Endodermal cell (in vitro differentiated cells): ENCODE results near the gene H2AZ2. TPM values are rescaled to one million over a fixed set of nuclear protein-coding genes. Genes with fewer than 3 reads are reported as not detected.

Experiments
- DNase-seq: peaks from one replicate; pipeline ENCODE4 v3.0.0-alpha.2; 2017
- H3K27ac ChIP-seq: 2 replicates; pipeline ENCODE4 v1.5.1; 2013; ENCODE audit warnings: mild to moderate bottlenecking, low read depth, low read length, moderate library complexity
- H3K27me3 ChIP-seq: 2 replicates; pipeline ENCODE4 v1.6.1; 2013; ENCODE audit warnings: mild to moderate bottlenecking, low read length, moderate library complexity; ENCODE audit not compliant: insufficient read depth, control insufficient read depth, poor library complexity, severe bottlenecking
- H3K36me3 ChIP-seq: 2 replicates; pipeline ENCODE4 v1.7.0; 2013; ENCODE audit warnings: mild to moderate bottlenecking, low read length, moderate library complexity; ENCODE audit not compliant: control insufficient read depth, insufficient read depth
- H3K4me1 ChIP-seq: one replicate; pipeline ENCODE4 v1.7.0; 2013; ENCODE audit warnings: low read length; ENCODE audit not compliant: control insufficient read depth, insufficient read depth
- H3K4me3 ChIP-seq: 2 replicates; pipeline ENCODE4 v1.5.1; 2013; ENCODE audit warnings: mild to moderate bottlenecking, low read length, moderate library complexity
- H3K9ac ChIP-seq: 2 replicates; pipeline ENCODE4 v1.6.1; 2013; ENCODE audit warnings: mild to moderate bottlenecking, low read length, moderate library complexity; ENCODE audit not compliant: poor library complexity, severe bottlenecking; ENCODE audit errors: extremely low read depth
- H3K9me3 ChIP-seq: 2 replicates; pipeline ENCODE4 v1.6.1; 2013; ENCODE audit warnings: mild to moderate bottlenecking, low read length, moderate library complexity; ENCODE audit not compliant: control insufficient read depth
- H3K27ac Mint-ChIP-seq: 2 replicates; pipeline ENCODE4 v1.8.0; 2020; ENCODE audit warnings: mixed read lengths
- H3K27me3 Mint-ChIP-seq: 2 replicates; pipeline ENCODE4 v1.8.0; 2021; ENCODE audit warnings: mild to moderate bottlenecking, mixed read lengths; ENCODE audit not compliant: insufficient read depth
- H3K36me3 Mint-ChIP-seq: 2 replicates; pipeline ENCODE4 v1.8.0; 2020; ENCODE audit warnings: low read depth, mixed read lengths
- H3K4me1 Mint-ChIP-seq: 2 replicates; pipeline ENCODE4 v1.8.0; 2020; ENCODE audit warnings: mixed read lengths
- H3K4me3 Mint-ChIP-seq: 2 replicates; pipeline ENCODE4 v1.8.0; 2020; ENCODE audit warnings: mild to moderate bottlenecking, moderate library complexity, mixed read lengths
- H3K9me3 Mint-ChIP-seq: 2 replicates; pipeline ENCODE4 v1.8.0; 2020; ENCODE audit warnings: mild to moderate bottlenecking, mixed read lengths
- WGBS, 2 experiments: methylation state at CpG; one replicate each; pipeline versions ENCODE4 v1.1.5 to v1.1.7; 2013; ENCODE audit warnings: missing lambda C conversion rate in 2 of 2, mixed read lengths in 1 of 2; ENCODE audit not compliant: insufficient coverage in 1 of 2, insufficient read length in 1 of 2; 5-methylcytosine and 5-hydroxymethylcytosine counted together
- total RNA-seq, 2 donors: library from RNA; stranded (reverse); fragmentation: NEBNext Ultra II Directional in 1 of 2; extraction: Animal tissue kit (Norgen Biotek cat#: 25700) in 1 of 2; gene quantifications; 2 replicates in 1 of 2; 3 replicates in 1 of 2; pipeline ENCODE4 v1.2.1, GENCODE V29; 2021
- TF ChIP-seq, protein P1 (sequence below): fragments of 200-600 bp; sonication (generic); conservative IDR thresholded peaks from 2 replicates; pipeline ENCODE4 v1.5.0; 2021; ENCODE audit warnings: antibody characterized with exemption, mild to moderate bottlenecking

The H2AZ2 gene
- total RNA-seq, 2 donors from 2014 or later = 179 to 201 TPM

GRCh38 chr7:44838751-44839150 lies 9.1 kb downstream of the H2AZ2 start:
- no peak for DNase-seq
- Mint-ChIP-seq H3K4me1 (no peaks in the 10 kb centered on the region), H3K9me3 (peaks cover 1% of the 10 kb centered on the region), H3K27me3 (no peaks in the 10 kb centered on the region), H3K36me3 (peaks cover 59% of the 10 kb centered on the region), H3K27ac (no peak overlapping the region), H3K4me3 (no peak overlapping the region)
- H3K4me3 ChIP-seq = no peak overlapping the region
- H3K27me3 ChIP-seq = no peaks in the 10 kb centered on the region
- H3K27ac ChIP-seq = no peak overlapping the region
- TF ChIP-seq, protein P1, sequence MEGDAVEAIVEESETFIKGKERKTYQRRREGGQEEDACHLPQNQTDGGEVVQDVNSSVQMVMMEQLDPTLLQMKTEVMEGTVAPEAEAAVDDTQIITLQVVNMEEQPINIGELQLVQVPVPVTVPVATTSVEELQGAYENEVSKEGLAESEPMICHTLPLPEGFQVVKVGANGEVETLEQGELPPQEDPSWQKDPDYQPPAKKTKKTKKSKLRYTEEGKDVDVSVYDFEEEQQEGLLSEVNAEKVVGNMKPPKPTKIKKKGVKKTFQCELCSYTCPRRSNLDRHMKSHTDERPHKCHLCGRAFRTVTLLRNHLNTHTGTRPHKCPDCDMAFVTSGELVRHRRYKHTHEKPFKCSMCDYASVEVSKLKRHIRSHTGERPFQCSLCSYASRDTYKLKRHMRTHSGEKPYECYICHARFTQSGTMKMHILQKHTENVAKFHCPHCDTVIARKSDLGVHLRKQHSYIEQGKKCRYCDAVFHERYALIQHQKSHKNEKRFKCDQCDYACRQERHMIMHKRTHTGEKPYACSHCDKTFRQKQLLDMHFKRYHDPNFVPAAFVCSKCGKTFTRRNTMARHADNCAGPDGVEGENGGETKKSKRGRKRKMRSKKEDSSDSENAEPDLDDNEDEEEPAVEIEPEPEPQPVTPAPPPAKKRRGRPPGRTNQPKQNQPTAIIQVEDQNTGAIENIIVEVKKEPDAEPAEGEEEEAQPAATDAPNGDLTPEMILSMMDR = no peak
- 98% methylated on average over 2 of the region's 2 CpGs; no CpG with 5 or more reads in 1 of the 2 experiments for WGBS, 2 experiments
- no peaks in the 10 kb centered on the region for H3K4me1 ChIP-seq
- peaks cover 60% of the 10 kb centered on the region for H3K36me3 ChIP-seq
- no peak overlapping the region for H3K9ac ChIP-seq
- no peaks in the 10 kb centered on the region for H3K9me3 ChIP-seq

GRCh38 chr7:44827567-44827966 lies 20.3 kb downstream of the H2AZ2 start:
- Mint-ChIP-seq H3K27me3 (no peaks in the 10 kb centered on the region), H3K4me1 (no peaks in the 10 kb centered on the region), H3K27ac (no peak overlapping the region), H3K4me3 (no peak overlapping the region), H3K36me3 (peaks cover 47% of the 10 kb centered on the region), H3K9me3 (no peaks in the 10 kb centered on the region)
- TF ChIP-seq, protein P1 = no peak
- no peak overlapping the region for H3K27ac ChIP-seq
- WGBS, 2 experiments = 93 to 100% methylated on average over 1 to 3 of the region's 3 CpGs
- peaks cover 69% of the 10 kb centered on the region for H3K36me3 ChIP-seq
- no peaks in the 10 kb centered on the region for H3K4me1 ChIP-seq
- no peaks in the 10 kb centered on the region for H3K27me3 ChIP-seq
- H3K9ac ChIP-seq = no peak overlapping the region
- DNase-seq = no peak
- no peaks in the 10 kb centered on the region for H3K9me3 ChIP-seq
- no peak overlapping the region for H3K4me3 ChIP-seq

DNA sequence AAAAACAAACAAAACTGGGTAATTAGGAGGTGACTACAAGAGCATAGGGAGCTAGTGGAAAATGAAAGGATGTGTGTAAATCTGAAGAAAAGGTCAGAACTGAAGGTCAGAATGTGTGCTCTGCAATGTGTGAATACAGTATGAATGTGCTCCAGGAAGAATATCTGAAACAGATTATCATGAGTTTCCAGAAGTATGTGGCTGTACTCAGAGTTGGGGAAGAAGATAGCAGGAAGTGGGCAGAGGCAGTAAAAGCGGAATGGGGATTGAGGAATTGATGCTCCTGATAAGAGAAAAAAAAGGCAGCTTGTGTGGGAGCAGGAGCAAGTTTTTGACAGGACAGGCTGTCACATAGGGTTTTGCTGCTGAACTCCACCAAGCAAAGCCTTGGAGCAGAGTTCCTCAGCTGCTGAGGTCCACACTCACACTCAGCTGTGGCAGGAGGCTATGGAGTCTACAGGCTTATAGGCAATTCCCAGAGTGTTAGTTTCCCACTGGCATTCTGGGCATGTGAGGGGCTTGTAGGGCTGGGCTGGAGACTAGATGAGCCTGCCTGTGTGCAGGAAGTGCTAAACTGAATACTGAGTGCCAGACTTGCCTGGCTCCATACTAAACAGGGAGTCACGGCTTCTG lies 22.9 kb downstream of the H2AZ2 start:
- peaks cover 47% of the 10 kb centered on the region for H3K36me3 ChIP-seq
- 88 to 98% methylated on average over 1 to 2 of the region's 2 CpGs for WGBS, 2 experiments
- H3K4me3 Mint-ChIP-seq = no peak overlapping the region
- H3K9ac ChIP-seq = no peak overlapping the region
- peaks cover 38% of the 10 kb centered on the region for H3K36me3 Mint-ChIP-seq
- no peak overlapping the region for H3K4me3 ChIP-seq
- TF ChIP-seq, protein P1 = no peak
- H3K9me3 ChIP-seq = no peaks in the 10 kb centered on the region
- no peaks in the 10 kb centered on the region for H3K4me1 Mint-ChIP-seq
- H3K27ac ChIP-seq = no peak overlapping the region
- H3K4me1 ChIP-seq = no peaks in the 10 kb centered on the region
- H3K27me3 ChIP-seq = no peaks in the 10 kb centered on the region
- peak overlapping the region; percentile 1 for H3K27ac Mint-ChIP-seq
- DNase-seq = no peak
- H3K27me3 Mint-ChIP-seq = no peaks in the 10 kb centered on the region
- H3K9me3 Mint-ChIP-seq = no peaks in the 10 kb centered on the region
